Esophagus squamous epithelium (tissue), 5 donors: ENCODE results near the gene MCOLN1. TPM values are rescaled to one million over a fixed set of nuclear protein-coding genes. Genes with fewer than 3 reads are reported as not detected.
A peak's percentile ranks its signal among the peaks of the same experiment; 100 is the strongest.

Experiments used
- DNase-seq: peaks from one replicate; lab custom pipeline; 2025; lab: John Stamatoyannopoulos, UW
- H3K27ac ChIP-seq, 4 donors: fragments of 200-600 bp; sonication (generic); one replicate each; pipeline ENCODE4 v1.5.1; 2016 to 2019; ENCODE audit warnings: mild to moderate bottlenecking in 1 of 4
- H3K27me3 ChIP-seq, 4 donors: fragments of 200-600 bp; sonication (generic); 1 replicate in 3 of 4; 2 replicates in 1 of 4; pipeline versions ENCODE4 v1.5.1 to v1.6.0; 2017 to 2021; ENCODE audit warnings: antibody characterized with exemption in 1 of 4
- H3K36me3 ChIP-seq, 3 donors: fragments of 200-600 bp; sonication (generic); one replicate each; pipeline ENCODE4 v1.5.1; 2016 to 2019
- H3K4me1 ChIP-seq, 3 donors: fragments of 200-600 bp; sonication (generic); one replicate each; pipeline ENCODE4 v1.5.1; 2017 to 2019
- H3K4me3 ChIP-seq, 4 donors: fragments of 200-600 bp; sonication (generic); 1 replicate in 3 of 4; 2 replicates in 1 of 4; pipeline ENCODE4 v1.5.1; 2016 to 2019; ENCODE audit warnings: mild to moderate bottlenecking in 2 of 4, moderate library complexity in 1 of 4
- H3K9me3 ChIP-seq, 3 donors: fragments of 200-600 bp; sonication (generic); one replicate each; pipeline ENCODE4 v1.5.1; 2016 to 2019
- CTCF ChIP-seq, 6 experiments: fragments of 450-650 bp in 4 of 6; fragments of 200-600 bp in 2 of 6; sonication (generic) in 2 of 6; IDR thresholded peaks; one replicate each; pipeline ENCODE4 v1.5.1; 2016 to 2019; ENCODE audit warnings: antibody characterized with exemption in 6 of 6, mild to moderate bottlenecking in 4 of 6, moderate library complexity in 4 of 6
- POLR2A ChIP-seq, 4 donors: fragments of 450-650 bp; IDR thresholded peaks; one replicate each; pipeline ENCODE4 v1.6.1; 2017; ENCODE audit warnings: antibody characterized with exemption in 4 of 4, mild to moderate bottlenecking in 4 of 4, moderate library complexity in 3 of 4
- WGBS, 2 donors: methylation state at CpG; one replicate each; pipeline ENCODE4 v1.1.5; 2018; 5-methylcytosine and 5-hydroxymethylcytosine counted together
- intact Hi-C: fragments of 100-400 bp; cut with DNase I; formaldehyde crosslinking; loops from one replicate; pipeline ENCODE4 v1.15.0; 2022
- total RNA-seq, 4 donors: library from RNA; depleted of rRNA; stranded (reverse); fragments of >200 nt; gene quantifications; one replicate each; pipeline ENCODE4 v1.1.0, GENCODE V29; 2016
- donor health status: DM: yes; HTN: yes; CAD: no.

Gene MCOLN1
- total RNA-seq, 4 donors from 2014 or later, result 5.7 to 13.9 (median 7.8) TPM

- intact Hi-C loops, result no loop called here
- H3K4me1 ChIP-seq, result peaks cover 4 to 18% (median 5%) of the 10 kb centered on the region in 3 donors
- no peaks in the 10 kb centered on the region for H3K9me3 ChIP-seq
- H3K36me3 ChIP-seq, result peaks cover 24 to 89% (median 28%) of the 10 kb centered on the region in 3 donors
- TF ChIP-seq CTCF (IDR thresholded peaks at IDR 0.05), result no peak
- no peak for TF ChIP-seq POLR2A (IDR thresholded peaks at IDR 0.05)
- no peak for DNase-seq
- no peak overlapping the region for H3K4me3 ChIP-seq
- no peaks in the 10 kb centered on the region for H3K27me3 ChIP-seq
- H3K27ac ChIP-seq, result no peak overlapping the region
- WGBS, 2 donors, result 91 to 95% methylated on average over 7 to 11 of the region's 39 CpGs
These were observed 18.5 kb downstream of the MCOLN1 start for GRCh38 chr19:7540761-7541474.

- Histone ChIP-seq H3K4me3 (no peak overlapping the region), H3K4me1 (peaks cover under 1 to 17% (median 1%) of the 10 kb centered on the region in 3 donors), H3K27ac (no peak overlapping the region), H3K9me3 (no peaks in the 10 kb centered on the region), H3K36me3 (peaks cover 24 to 95% (median 28%) of the 10 kb centered on the region in 3 donors), H3K27me3 (no peaks in the 10 kb centered on the region)
- WGBS, 2 donors, result 98% methylated on average over 7 of the region's 15 CpGs; no CpG with 5 or more reads in 1 of the 2 donors
- DNase-seq, result no peak
- TF ChIP-seq CTCF (IDR thresholded peaks at IDR 0.05), result no peak
- TF ChIP-seq POLR2A (IDR thresholded peaks at IDR 0.05), result no peak
- intact Hi-C loops, result no loop called here
These were observed 19.0 kb downstream of the MCOLN1 start for GRCh38 chr19:7541475-7541824.

GRCh38 chr19:7541828-7542443 is 19.5 kb downstream of the MCOLN1 start:
- Histone ChIP-seq H3K27ac (no peak overlapping the region), H3K4me1 (peaks cover 0 to 12% (median 0%) of the 10 kb centered on the region in 3 donors), H3K9me3 (no peaks in the 10 kb centered on the region), H3K27me3 (no peaks in the 10 kb centered on the region), H3K36me3 (peaks cover 24 to 99% (median 28%) of the 10 kb centered on the region in 3 donors), H3K4me3 (no peak overlapping the region)
- 94 to 95% methylated on average over 9 to 10 of the region's 11 CpGs for WGBS, 2 donors
- no peak for TF ChIP-seq POLR2A (IDR thresholded peaks at IDR 0.05)
- no peak for TF ChIP-seq CTCF (IDR thresholded peaks at IDR 0.05)
- intact Hi-C loops, result no loop called here
- DNase-seq, result no peak

- Histone ChIP-seq H3K9me3 (no peaks in the 10 kb centered on the region), H3K4me3 (no peak overlapping the region), H3K27me3 (no peaks in the 10 kb centered on the region), H3K4me1 (peaks cover 0 to 10% (median 0%) of the 10 kb centered on the region in 3 donors), H3K36me3 (peaks cover 24 to 91% (median 28%) of the 10 kb centered on the region in 3 donors), H3K27ac (peak overlapping the region in 1 of 4 donors; percentile 25)
- intact Hi-C loops, result no loop called here
- TF ChIP-seq CTCF (IDR thresholded peaks at IDR 0.05) (no peak), POLR2A (IDR thresholded peaks at IDR 0.05) (no peak)
- 90 to 100% methylated on average over 1 to 4 of the region's 24 CpGs for WGBS, 2 donors
- no peak for DNase-seq
These were observed 20.3 kb downstream of the MCOLN1 start for GRCh38 chr19:7542556-7543348.
